Lower leg skin (tissue), 4 donors: ENCODE measurements around the gene SSTR4. TPM values are rescaled to one million over a fixed set of nuclear protein-coding genes. Genes with fewer than 3 reads are reported as not detected.

ENCODE experiments used
- DNase-seq, 2 donors: peaks; one replicate each; pipeline ENCODE4 v3.0.0-alpha.2; 2019; ENCODE audit warnings: low spot score in 2 of 2
- H3K4me3 ChIP-seq: fragments of 200-600 bp; sonication (generic); 2 replicates; pipeline ENCODE4 v1.5.1; 2017; ENCODE audit warnings: mild to moderate bottlenecking, low read depth; ENCODE audit not compliant: poor library complexity, severe bottlenecking
- CTCF ChIP-seq, 3 donors: fragments of 450-650 bp; IDR thresholded peaks; one replicate each; pipeline ENCODE4 v1.5.1; 2016; ENCODE audit warnings: antibody characterized with exemption in 3 of 3, mild to moderate bottlenecking in 3 of 3, moderate library complexity in 2 of 3
- POLR2A ChIP-seq, 2 donors: fragments of 450-650 bp; IDR thresholded peaks; one replicate each; pipeline ENCODE4 v1.6.1; 2016 to 2017; ENCODE audit warnings: antibody characterized with exemption in 2 of 2, mild to moderate bottlenecking in 1 of 2, moderate library complexity in 1 of 2
- WGBS, 2 donors: methylation state at CpG; one replicate each; pipeline ENCODE4 v1.1.5; 2018; 5-methylcytosine and 5-hydroxymethylcytosine counted together
- intact Hi-C: fragments of 100-400 bp; cut with DNase I; formaldehyde crosslinking; loops from one replicate; pipeline ENCODE4 v1.15.0; 2023; ENCODE audit warnings: low total_unique reads
- total RNA-seq, 4 donors: library from RNA; depleted of rRNA; stranded (reverse); fragments of >200 nt; gene quantifications; one replicate each; pipeline ENCODE4 v1.1.0, GENCODE V29; 2016

Gene SSTR4
- total RNA-seq, 4 donors from 2014 or later: not detected

- whole genome bisulfite sequencing, 2 donors: 61 to 69% methylated on average over 13 of the region's 13 CpGs
- TF ChIP-seq CTCF (IDR thresholded peaks at IDR 0.05) (no peak), POLR2A (IDR thresholded peaks at IDR 0.05) (no peak)
- DNase-seq: no peak
- peak overlapping the region; percentile 36 for H3K4me3 ChIP-seq
- intact Hi-C loops: loop anchor here (5.0 to 10.0 kb wide), 2 partner anchors 305 to 352 kb away; partner anchors contain the start of gene NXT1
These were observed 12.1 kb downstream of the SSTR4 start for GRCh38 chr20:23047001-23047737.

- no peak for DNase-seq
- WGBS, 2 donors: 39 to 40% methylated on average over 43 to 47 of the region's 47 CpGs
- H3K4me3 ChIP-seq: peak overlapping the region; percentile 36
- intact Hi-C loops: loop anchor here (5.0 to 10.0 kb wide), 2 partner anchors 305 to 353 kb away; partner anchors contain the start of gene NXT1
- TF ChIP-seq CTCF (IDR thresholded peaks at IDR 0.05): no peak
- TF ChIP-seq POLR2A (IDR thresholded peaks at IDR 0.05): no peak
These were observed 12.7 kb downstream of the SSTR4 start for GRCh38 chr20:23047738-23048214.

GRCh38 chr20:23048283-23049200 lies 13.4 kb downstream of the SSTR4 start:
- 3 to 11% methylated on average over 49 to 56 of the region's 92 CpGs for WGBS, 2 donors
- H3K4me3 ChIP-seq: peak overlapping the region; percentile 36
- no peak for TF ChIP-seq POLR2A (IDR thresholded peaks at IDR 0.05)
- no peak for TF ChIP-seq CTCF (IDR thresholded peaks at IDR 0.05)
- DNase-seq: peak; percentile 41 to 91
- intact Hi-C loops: loop anchor here (5.0 to 10.0 kb wide), 2 partner anchors 304 to 354 kb away; partner anchors contain the start of gene NXT1

GRCh38 chr20:23049201-23050075 lies 14.3 kb downstream of the SSTR4 start, which contains the start of gene THBD:
TSS of gene THBD (minus strand) at chr20:23049672. CDS start at chr20:23049504, 168 bp downstream.
- peak within 1 kb of the TSS; percentile 41 for H3K4me3 ChIP-seq
- WGBS, 2 donors: 0% methylated on average over 27 to 48 of the region's 79 CpGs
- intact Hi-C loops: loop anchor here (2.0 to 10.0 kb wide), 5 partner anchors 105 to 355 kb away; partner anchors contain the start of gene NXT1
- DNase-seq: peak; percentile 83 to 96
- TF ChIP-seq POLR2A (IDR thresholded peaks at IDR 0.05) (peak in 1 of 2 donors; percentile 29), CTCF (IDR thresholded peaks at IDR 0.05) (no peak)
